ENCODE data around the gene MIA3.
A peak's percentile ranks its signal among the peaks of the same experiment; 100 is the strongest.

Gene MIA3

DNA sequence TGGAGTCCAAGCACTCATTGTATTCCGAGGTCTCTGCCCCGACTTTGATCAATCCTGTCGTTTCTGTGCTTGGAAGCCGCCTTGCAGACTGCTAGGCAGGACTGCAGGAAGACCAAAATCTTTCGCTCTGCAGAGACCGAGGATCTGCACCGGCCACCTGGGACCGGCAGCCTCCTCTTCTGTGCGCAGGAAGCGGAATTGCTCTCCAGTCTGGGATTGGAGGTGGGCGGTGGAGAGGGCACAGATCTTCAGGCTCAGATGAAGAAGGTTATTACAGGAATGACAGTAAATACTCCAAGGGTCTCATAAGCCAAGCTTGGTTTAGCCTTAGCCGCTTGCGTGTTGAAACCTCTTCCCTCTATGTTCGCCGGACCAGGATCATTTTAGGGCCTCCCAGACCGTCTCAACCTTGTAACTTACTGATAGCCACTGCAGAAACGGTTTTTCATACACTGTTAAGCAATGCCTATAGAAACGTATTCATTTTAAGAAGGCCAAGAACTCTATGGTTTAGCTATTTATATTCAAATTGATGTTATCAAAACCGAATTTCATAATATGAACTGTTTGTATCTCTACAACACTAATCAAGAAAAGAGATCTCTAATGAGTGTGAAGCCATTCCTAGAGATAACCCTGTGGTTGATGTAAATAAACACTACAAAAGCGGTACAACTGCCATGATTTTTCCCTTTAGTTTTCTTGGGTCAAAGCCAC, 1.1 kb downstream of the MIA3 start:
- DNase-seq: peak; percentile 64

DNA sequence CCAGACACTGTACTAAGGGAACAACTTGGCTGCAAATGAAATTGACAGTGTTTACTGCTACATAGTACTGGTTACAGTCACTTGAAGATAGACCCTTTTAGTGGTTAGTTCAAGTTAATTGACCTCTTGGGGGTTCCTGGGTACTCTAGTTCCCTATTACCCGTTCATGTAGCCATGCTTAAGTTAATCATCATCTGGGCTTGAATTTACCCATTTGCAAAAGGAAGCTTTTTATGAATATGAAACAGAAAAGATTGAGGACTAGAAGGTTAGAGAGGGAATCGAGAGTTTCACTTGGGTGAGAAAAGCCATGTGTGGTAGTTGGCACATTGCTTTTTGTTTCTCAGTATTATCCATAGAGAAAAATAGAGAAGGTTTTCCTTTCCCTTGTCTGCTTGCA, 2.7 kb downstream of the MIA3 start:
- DNase-seq: no peak

DNA sequence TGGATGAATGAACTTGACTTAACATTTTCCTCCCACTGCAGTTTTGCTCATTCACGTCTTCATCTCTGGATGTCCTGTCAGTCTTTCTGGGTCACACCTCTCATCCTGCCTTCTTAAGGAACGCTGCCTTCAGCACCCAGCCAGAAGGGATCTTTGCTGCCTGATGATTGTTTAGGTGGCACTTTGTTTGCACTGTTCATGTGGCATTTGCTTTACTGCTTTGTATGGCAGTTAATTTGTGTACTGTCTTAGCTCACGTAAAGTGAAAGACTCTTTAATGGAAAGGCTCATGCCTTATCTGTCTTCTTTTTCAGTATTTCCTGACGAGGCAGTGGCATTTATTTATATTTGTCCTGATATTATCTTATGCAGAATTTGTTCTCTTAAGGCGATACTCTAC, 4.9 kb downstream of the MIA3 start:
- no peak for DNase-seq

DNA sequence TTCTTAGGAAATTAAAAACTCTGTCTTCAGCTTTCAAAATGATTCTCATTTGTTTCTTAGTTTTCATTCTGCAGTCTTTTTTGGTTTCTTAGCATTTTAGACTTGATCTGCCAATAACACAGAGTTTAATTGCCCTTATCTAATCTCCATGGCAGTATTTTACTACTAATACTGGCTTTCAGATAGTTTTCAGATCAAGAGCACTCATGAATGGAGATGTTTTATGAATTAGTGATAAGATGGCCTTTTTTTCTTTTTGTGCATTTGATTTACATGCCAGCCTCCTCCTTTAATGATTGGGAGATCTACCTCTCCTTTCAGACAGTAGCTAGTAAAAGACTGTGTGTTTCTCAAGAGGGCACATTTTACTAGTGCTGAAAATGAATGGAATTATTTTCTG, 5.6 kb downstream of the MIA3 start:
- no peak for DNase-seq

DNA sequence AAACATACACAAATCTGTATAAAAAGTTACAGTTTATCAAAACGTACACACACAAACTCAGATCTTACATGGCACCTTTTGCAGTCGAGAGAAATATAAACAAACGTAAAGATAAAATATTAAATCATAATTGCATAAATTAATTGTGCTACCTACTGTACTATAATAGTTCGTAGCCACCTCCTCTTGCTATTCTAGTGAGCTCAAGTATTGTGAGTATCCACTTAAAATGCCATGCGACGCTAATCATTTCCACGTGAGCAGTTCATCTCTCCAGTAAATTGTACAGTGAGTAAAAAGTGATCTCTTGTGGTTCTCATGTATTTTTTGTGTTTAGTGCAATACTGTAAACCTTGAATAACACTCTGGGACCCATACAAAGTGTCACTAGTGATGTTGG, 6.3 kb downstream of the MIA3 start:
- no peak for DNase-seq

DNA sequence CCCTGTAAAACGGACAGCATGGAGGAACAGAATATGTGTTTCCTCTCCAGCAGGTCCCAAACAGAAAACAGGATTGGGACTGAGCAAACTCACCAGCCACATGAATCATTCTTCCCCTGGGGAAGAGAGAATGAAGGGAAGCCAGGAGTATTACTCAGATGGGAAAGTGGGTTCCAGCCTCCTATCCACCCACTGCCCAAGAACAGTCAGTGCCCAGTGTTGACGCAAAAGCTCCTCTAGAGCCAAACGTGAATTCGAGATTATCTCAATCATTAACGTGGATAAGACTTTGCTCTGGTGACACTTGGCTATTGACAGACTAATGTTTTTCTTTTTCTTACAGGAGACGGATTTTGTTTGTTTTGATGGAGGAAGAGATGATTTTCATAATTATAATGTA, 9.3 kb downstream of the MIA3 start:
- DNase-seq: no peak

DNA sequence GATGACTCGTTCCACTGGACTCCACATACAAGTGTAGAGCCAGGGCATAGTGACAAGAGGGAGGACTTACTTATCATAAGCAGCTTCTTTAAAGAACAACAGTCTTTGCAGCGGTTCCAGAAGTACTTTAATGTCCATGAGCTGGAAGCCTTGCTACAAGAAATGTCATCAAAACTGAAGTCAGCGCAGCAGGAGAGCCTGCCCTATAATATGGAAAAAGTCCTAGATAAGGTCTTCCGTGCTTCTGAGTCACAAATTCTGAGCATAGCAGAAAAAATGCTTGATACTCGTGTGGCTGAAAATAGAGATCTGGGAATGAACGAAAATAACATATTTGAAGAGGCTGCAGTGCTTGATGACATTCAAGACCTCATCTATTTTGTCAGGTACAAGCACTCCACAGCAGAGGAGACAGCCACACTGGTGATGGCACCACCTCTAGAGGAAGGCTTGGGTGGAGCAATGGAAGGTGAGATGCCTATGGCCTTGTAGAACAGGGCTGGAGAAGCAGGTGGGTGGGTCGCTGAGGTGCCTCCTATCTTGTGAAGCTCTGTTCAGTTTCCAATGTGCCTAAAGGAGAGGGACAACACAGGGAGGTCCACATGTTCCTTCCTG, 12.1 kb downstream of the MIA3 start:
- DNase-seq: no peak

DNA sequence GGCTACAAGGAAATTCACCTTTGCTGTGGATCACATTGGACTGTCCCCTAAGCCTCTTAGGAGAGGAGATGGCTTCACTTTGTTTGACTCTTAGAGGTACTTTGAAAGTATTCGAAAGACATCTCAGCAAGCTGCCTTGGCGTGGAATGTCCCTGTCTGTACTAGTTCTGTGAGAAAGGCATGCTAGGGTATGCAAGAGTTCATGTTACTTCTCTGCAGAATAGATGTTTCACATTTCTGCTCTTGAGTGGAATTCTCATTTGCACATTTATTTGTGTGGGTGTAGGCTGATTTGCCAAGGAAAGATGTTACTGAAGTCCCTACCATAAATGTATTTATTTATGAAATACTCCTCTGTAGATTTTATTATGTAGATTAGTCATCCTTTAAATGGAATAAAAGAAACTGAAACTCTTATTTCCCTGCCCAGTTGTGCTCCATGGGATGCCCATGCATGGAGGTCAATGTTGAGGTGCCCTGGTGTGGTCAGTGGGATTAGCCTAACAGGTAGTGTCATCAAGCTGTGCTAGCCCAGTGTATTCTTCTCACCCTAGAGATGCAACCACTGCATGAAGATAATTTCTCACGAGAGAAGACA, 13.8 kb downstream of the MIA3 start:
- no peak for DNase-seq

DNA sequence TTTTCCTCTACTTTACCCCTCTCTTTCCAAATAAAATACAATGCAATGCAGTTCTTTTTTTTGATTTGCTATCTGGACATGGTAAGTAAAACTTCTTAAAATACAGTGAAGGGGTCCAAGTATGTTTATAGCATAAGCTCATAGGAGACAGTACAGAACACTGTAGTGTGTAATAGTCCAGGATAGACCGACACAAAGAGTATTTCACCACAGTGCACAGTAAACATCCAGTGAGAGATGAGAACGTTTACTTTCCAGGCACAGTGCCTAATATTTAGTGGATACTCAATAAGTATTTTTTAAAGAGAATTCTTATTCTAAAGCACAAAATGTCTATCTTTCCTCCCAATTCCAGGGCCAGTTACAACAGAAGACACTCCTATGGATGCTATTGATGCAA, 14.9 kb downstream of the MIA3 start:
- DNase-seq: no peak

DNA sequence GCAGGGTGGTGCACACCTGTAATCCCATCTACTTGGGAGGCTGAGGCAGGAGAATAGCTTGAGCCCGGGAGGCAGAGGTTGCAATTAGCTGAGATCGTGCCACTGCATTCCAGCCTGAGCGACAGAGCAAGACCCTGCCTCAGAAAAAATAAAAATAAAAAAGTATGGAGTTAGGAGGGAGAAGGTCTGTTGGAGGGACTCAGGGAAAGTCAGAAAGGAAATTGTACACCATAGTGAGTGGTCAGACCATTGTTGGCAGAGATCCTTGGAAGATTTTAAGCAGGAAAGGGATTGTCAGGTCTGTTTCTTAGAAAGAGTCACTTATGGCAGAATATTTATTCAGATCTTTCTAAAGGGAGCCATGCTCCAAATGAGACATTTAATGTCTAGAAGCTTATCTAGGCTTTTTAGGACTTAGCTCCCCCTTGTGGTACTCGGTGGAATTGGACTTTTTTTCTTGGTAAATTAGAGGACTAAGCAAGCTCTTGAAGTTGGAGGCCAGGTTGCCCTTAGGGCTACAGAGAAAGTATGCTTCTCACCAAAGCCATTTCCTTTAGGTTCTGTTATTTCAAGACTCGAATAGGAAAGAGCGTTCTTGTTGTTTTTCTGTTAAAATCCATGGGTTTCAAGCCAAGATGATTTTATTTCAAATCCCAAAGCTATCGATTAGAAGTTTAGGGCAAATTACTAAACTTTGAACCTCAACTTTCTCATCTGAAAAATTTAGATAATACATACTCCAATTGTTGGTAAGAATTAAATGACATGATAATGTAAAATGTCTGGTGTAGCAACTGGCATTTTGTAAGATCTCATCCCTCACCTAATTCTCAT, 16.5 kb downstream of the MIA3 start:
- peak; percentile 67 for DNase-seq

DNA sequence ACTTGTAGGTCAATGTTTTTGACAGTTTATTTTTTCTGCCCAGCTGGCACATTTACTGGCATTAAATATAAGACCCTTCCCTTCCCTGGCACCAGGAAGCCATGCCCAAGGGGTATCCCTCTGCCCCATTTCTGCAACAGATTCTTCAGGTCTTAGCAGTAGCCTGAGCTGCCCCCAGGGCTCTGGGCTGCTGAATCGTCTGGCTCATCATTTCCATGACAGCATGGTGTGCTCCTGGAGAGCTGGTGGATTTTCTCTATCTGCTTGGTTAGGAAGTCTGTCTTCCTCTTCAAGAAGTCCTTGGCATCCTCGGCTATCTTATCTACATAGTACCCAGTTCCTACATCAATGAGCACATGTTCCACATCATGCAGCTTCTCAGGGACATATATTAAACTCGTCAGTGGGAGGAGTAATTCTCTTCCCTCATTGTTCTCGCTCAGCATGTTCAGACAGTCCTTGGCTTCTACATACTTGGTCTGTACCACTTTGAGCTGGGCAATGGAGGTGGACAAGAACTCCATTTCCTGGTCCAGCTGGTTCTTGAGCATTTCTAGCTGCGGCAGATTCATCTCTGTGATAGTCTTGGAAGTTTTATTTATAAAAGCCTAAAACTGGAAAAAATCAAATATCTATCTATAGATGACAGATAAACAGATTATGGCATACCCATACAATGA, 23.5 kb downstream of the MIA3 start:
- no peak for DNase-seq

DNA sequence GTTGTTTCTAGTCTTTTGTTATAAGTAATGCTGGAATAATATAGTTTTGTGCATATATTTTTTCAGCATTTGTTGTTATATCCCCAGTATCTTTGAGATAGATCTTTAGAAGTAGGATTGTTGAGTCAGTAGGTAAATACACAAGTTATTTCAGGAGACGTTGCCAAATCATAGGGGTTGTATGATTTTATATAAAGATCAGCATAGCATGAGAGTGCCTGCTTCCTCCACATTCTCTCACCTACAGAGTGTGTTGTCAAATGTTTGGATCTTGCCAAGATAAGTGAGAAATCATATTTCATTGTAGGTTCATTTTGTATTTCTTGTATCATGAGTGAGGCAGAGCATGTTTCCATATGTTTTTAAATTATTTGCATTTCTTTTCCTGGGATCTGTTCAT, 24.6 kb downstream of the MIA3 start:
- DNase-seq: no peak

DNA sequence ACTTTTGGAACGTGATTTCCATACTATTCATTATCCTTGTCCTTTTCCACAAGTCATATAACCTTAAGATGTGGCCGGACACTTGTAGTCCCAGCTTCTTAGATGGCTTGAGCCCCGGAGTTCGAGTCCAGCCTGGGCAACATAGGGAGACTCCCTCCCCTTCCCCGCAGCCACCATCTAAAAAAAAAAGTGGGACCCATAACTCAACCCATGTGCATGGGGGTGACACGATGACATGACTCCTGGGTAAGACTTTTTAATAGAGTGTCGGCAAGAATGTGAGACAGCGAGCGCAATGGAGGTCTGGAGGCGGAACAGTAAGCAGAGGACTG, 25.7 kb downstream of the MIA3 start:
- DNase-seq: no peak

DNA sequence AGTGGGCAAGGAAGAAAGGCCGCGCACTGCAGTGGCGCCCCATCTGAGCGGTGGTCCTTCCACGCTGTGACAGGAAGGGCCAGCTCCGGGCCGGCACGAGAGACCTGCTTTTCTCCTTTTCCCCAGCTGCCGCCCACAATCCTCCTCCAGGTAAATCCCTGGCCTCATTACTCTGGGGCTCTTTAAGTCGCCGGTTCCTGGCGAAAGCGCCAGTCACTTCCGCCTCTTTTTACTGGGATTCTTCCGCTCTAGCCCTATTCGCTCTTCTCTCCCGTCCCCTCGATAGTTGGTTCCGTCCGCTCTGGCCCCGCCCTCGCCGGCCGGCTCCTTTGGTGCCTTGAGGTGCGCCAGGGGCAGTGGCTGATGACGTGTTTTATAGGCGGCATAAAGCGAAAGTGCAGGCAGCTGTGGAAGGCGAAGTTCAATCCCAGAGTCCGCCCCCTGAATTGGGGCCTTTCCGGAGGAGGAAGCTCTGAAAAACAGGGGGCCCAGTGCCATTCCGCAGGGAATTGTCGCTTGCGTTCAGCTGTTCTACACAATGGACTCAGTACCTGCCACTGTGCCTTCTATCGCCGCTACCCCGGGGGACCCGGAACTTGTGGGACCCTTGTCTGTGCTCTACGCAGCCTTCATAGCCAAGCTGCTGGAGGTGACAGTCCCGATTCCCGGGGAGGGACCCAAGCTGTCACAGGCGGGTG, 26.2 kb downstream of the MIA3 start:
- peak; percentile 98 for DNase-seq

DNA sequence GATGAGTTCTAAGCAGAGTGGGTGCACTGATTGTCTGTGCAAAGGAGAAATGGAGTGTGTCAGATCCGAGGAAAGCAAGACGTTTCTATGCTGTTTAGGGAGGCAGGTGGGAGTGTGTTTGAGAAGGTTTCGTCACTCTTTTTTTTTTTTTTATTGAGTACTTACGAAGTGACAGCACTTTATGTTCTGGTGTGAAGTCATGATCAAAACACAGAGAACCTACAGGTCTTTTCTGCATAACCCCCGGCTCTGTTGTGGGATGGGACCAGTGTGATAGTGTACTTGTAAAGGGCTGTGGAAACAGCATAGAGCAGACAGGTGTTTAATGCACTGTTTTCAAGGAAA, 26.7 kb downstream of the MIA3 start:
- DNase-seq: no peak

DNA sequence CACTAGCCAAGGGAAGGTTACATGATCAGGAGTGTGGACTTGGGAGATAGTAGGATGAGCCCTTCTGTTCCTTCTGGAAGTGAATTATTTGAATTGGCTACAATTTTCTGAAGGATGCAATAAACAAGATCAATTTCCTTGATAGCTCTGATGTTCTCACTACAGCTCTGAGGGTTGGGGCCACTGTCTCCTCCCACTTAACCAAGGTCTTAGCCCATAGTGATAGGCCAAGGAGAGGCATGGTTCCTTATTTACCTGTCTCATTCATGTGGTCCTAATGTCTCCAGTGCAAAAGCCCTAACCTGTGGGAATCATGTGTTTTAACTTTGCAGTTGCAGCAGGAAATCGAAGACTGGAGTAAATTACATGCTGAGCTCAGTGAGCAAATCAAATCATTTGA, 34.8 kb downstream of the MIA3 start:
- no peak for DNase-seq

DNA sequence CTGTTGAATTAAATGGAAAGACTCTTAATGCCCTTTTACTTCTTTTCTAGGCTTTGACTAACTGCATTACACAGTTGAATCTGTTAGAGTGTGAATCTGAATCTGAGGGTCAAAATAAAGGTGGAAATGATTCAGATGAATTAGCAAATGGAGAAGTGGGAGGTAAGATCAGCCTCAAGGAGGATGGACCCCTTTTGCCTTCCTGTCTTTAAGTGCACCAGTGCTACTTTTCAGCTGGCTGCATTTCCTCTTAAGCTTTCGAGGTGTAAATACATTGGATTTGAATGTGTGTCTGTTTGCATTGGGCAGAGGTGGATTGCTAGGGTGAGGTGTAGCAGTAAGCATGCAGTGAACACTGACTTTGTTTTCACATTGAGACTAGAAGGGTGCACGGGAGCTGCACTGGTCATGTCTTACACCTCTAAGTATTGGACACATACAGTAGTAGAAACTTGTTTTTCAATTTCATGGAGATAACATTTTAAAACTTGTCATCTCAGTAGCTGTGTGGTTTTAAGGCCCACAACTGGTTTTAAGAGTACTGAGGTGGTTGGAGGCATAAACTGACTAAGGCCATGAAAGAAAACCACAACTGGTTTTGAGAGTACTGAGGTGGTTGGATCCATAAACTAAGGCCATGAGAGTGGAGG, 35.4 kb downstream of the MIA3 start:
- peak; percentile 67 for DNase-seq

DNA sequence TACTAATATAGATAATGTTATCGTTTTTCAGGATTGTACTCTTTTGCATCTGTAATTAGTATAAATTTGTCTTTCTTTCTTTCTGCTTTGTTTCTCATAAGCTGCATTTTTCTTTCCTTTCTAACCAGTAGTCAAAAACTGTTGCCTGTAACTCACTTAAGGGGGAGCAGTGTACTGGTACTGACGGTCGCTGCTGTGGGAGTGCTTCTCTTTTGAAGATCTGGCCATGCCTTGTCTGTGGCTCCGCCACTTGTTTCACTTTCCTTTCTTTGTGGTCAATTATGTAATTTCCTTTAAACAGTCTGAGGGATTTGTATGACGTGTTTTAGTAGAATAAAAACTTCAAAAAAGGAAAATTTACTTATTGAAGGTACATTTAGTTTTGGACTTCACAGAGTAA, 37.0 kb downstream of the MIA3 start:
- peak; percentile 72 for DNase-seq

DNA sequence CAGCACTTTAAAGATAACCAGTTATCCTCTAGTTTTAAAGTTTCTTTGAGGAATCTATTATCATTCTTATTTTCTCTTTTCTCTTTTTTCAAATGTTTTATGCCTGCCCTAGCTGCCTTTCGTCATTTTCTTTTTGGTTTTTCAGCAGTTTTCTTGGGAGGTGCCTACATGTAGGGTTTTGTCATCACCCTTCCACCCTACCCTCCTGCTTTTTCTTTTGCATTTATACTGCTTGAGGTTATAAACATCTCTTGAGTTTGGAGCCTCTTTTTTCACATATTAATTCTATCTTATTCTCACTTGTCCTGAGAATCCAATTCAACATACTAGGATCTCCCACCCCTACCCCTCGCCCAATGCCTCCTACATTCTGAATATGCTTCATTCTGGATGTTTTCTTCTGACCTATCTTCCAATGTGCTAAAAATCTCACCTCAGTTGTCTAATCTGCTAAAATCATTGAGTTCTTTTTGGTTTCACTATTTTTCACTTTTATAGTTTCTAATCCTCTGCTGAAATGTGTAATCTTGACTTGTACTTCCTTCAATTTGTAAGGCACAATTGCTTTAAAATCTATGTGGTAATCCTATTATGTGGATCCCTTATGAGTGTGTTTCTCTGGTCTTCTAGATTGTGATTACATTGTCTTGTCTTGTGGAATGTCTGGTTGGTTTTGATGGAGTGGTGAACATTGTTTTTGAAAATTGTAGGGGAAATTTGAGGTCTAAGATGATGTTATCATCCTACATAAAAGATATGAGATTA, 38.7 kb downstream of the MIA3 start:
- no peak for DNase-seq

DNA sequence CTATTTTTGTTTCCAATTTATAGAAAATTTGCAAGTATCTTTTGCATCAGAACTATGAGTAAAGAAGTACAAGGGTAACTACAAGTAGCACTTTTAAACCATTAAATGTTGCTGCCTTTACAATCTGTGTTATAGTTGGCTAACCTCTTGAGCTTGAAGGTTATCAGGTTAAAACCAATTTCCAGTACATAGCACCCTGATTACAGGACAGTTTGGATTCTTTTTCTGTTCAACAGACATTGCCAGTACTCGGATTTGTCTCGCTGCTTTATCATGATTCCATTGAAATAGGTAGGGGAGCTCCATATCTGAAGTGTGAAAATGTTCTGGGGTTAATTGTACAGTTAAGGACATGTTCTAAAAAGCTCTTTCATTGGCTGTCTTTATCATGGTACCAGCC, 40.0 kb downstream of the MIA3 start:
- no peak for DNase-seq

DNA sequence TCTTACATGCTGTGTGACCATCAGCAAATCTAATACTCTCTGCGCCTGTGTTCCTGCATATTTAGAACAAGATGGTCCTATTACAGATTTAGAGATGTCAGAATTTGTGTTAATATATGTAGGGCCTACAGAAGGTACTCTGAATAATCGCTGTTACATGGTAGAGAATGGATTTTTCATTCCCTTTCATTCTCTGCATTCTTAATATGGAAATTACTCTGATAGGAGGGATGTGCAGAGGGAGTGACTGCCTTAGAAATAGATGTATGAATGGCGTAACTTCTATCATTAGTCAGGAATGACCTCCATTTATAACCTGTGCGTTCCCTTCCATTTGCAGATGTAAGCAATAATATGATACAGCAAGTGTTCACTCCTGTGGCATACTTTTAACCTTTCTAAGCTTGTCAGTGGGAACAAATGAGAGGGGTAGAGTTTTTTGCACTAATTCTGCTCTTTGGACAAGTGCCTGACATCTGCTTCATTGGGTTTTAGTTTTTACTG, 45.6 kb downstream of the MIA3 start:
- no peak for DNase-seq

Data from activated CD8-positive, alpha-beta memory T cell treated with anti-CD3 and anti-CD28 coated beads for 24 hours (primary cell).